Measurements from ENCODE around the gene TAAR2.
"Not testable (repeated sequence)": the region's sequence is repeated elsewhere in the genome, so short reads cannot be mapped to it uniquely, and the experiment has no call there.

Gene TAAR2

DNA sequence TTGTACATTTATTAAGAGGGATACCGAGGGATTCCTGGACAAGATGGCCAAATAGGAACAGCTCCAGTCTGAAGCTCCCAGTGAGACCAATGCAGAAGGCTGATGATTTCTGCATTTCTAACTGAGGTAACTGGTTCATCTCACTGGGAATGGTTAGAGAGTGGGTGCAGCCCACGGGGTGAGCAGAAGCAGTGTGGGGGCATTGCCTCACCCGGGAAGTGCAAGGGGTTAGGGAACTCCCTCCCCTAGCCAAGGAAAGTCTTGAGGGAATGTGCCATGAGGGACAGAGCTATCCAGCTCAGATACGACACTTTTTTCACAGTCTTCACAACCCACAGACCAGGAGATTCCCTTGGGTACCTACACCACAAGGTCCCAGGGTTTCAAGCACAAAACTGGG lies 10.7 kb upstream of the TAAR2 start:
- DNase-seq, result no peak
- TF ChIP-seq POLR2A (IDR thresholded peaks at IDR 0.05; ENCODE audit: low read length) (no peak), GATA1 (IDR thresholded peaks at IDR 0.05; ENCODE audit: low read depth, low read length) (no peak)

DNA sequence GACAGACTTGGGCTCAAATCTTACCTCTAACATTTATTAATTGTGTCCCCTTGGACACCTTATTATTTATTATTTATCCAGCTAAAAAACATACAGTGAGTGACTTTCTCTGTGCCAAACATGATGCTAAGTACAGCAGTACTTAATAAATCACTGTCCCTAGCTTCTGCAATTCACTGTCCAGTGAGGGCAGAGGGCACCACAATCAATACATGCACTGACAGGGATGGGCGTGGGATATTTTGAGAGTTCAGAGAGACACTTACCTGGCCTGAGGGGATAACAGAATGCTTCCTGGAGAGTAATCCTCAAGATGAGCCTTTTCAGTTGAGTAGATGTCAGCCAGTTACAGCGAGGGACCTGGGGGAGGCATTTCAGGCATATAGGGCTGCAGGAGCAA lies 9.3 kb upstream of the TAAR2 start:
- DNase-seq, result no peak
- TF ChIP-seq GATA1 (IDR thresholded peaks at IDR 0.05; ENCODE audit: low read depth, low read length) (no peak), POLR2A (IDR thresholded peaks at IDR 0.05; ENCODE audit: low read length) (no peak)

DNA sequence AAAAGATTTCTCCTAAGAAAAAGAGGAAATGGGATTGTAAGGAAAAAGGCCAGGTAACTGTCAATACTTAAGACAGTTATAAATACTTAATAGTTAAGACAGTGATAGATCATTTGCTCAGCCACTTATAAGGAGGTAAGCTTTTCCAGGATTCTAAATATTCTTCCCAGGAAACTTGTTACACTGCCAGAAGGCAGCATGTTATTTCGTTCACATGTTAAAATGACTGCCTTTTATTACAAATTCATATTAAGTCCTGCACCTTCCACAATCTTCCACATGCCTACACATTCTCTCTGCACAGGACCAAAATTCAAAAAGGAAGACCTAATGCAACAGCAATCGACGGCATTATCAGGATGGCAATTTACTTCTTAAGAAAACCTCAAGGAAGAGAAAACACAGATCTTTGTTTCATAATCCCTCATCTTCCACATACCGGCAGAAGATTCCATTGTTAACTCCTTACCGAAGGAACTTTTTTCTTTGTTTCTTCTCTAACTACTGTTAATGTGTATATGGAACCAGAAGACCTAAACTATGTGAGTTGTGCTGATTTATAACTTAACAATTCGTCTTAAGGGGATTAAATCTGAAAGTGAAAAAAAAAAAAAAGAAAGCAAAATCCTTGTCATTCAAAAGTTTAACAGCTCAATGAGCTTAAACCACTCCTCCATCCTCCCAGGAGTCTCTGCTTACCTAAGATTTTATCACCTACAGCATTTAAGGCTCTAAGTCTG lies 799 bp downstream of the TAAR2 start:
- DNase-seq, result no peak
- TF ChIP-seq POLR2A (IDR thresholded peaks at IDR 0.05; ENCODE audit: low read length), result no peak

DNA sequence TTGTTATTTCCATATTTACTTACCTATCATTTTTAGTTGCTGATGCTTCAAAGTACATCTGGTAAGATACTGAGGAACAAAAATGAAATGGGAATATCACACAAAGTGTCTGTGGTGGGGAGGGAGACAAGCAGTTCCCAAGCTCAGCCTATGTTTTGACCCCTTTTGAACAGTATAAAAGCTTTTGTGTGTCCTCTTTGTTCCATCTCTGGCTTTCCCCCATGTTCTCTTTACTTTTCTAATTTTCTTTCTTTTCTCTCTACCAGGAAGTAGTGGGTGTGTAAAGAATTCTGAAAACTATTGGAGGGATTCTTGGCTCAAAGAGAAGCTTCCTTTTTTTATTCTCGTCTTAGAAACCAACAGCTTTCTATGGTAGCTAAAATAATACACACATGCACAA lies 7.4 kb downstream of the TAAR2 start:
- no peak for TF ChIP-seq GATA1 (IDR thresholded peaks at IDR 0.05; ENCODE audit: low read depth, low read length)
- TF ChIP-seq POLR2A (IDR thresholded peaks at IDR 0.05; ENCODE audit: low read length), result no peak
- no peak for DNase-seq

DNA sequence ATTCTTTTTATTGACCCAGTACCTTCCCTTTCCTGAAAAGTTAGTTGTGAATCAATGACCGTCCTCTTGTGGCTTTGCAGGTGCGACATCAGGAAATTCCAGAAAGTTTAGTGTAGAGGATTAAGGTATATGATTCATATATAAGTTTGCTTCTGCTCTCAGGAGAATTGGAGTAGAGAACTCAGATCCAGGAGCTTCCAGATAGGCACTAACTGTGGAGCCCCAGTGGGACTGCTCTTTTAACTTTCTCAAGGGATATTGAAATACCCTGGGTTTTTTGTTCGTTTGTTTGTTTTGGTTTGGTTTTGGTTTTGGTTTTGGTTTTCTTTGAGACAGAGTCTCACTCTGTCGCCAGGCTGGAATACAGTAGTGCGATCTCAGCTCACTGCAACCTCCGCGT lies 9.5 kb downstream of the TAAR2 start:
- TF ChIP-seq GATA1 (IDR thresholded peaks at IDR 0.05; ENCODE audit: low read depth, low read length), result no peak
- TF ChIP-seq POLR2A (IDR thresholded peaks at IDR 0.05; ENCODE audit: low read length), result no peak

DNA sequence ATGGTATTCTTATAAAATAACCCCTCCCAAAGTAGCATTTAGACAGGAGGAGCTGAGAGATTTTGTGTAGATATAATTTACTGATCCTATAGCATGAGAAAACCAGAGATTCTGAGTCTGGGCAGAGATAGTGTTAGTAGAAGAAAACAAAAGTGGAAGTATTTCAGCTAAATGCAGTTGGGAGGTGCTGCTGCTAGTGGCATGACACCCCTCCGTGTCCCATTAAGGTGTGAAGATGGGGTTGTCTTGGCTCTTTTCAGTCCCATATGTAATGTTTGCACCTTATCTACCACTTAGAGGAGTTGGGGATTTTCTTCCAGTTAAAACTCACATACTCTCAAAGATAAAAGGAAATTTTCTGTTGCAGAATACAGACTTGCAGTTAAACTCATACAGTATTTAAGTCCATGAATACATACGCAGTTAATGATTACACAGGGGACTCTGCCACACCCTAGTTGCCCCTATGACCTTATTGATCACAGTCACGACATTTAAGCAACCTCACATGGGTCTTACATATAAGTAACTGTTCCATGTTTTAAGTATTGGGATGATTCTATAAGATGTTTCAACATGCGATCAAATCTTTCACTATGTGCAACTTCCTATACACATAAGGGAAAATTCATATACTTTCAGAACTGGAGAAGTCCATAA lies 11.5 kb downstream of the TAAR2 start:
- no peak for DNase-seq
- no peak for TF ChIP-seq POLR2A (IDR thresholded peaks at IDR 0.05; ENCODE audit: low read length)
- TF ChIP-seq GATA1 (IDR thresholded peaks at IDR 0.05; ENCODE audit: low read depth, low read length), result no peak

More for the DNA sequence above, 9.5 kb downstream of the TAAR2 start:
- DNase-seq, result no peak

DNA sequence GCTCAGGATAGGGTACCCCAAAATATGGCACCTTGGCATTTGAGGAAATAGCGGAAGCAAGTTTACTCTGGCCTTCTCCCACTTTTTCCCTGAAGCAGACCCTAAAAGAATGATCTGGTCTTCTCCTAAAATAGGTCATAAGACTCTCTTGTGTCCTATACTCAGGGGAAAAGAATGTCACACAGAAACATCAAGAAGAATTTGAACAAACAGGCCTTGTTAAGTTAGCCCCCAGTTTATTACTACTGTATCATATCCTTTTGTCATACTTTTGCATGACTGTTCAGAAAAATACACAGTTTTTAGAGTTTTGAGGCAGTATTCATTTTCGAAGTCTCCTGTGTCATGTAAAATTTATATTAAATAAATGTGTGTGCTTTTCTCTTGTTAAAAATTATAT lies 12.5 kb downstream of the TAAR2 start:
- no peak for DNase-seq
- TF ChIP-seq GATA1 (IDR thresholded peaks at IDR 0.05; ENCODE audit: low read depth, low read length), result no peak
- TF ChIP-seq POLR2A (IDR thresholded peaks at IDR 0.05; ENCODE audit: low read length), result no peak

DNA sequence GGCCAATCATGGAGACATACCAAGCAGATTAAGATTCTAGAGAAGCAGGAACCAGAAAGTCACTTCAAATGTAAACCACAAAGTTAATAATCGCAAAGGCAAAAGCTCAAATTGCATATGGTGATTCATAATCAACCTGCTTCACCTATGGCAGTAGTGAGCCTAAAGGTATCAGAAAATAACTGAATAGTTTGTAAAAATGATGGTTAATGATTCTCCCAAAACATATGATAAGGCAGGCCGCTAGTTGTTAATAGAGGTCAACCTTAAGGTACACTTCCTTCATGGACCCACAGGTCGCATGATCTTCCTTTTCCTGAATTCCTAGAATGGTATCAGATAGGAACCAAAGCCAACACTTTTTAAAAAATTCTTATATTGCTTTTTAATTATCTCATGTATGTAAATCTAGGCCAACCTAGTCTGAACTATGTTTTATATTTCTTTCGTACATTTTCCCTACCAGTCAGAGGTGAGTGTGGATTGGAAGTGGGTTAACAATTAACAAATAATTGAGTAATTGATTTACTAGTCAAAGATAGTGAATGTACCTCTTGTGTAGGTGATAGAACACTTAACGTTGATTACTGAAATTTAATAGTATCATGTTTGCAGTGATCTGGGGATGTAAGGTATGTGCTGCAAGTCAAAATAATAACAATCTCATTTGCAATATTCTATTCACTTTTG lies 16.4 kb downstream of the TAAR2 start:
- no peak for DNase-seq
- TF ChIP-seq POLR2A (IDR thresholded peaks at IDR 0.05; ENCODE audit: low read length) (no peak), GATA1 (IDR thresholded peaks at IDR 0.05; ENCODE audit: low read depth, low read length) (no peak)

DNA sequence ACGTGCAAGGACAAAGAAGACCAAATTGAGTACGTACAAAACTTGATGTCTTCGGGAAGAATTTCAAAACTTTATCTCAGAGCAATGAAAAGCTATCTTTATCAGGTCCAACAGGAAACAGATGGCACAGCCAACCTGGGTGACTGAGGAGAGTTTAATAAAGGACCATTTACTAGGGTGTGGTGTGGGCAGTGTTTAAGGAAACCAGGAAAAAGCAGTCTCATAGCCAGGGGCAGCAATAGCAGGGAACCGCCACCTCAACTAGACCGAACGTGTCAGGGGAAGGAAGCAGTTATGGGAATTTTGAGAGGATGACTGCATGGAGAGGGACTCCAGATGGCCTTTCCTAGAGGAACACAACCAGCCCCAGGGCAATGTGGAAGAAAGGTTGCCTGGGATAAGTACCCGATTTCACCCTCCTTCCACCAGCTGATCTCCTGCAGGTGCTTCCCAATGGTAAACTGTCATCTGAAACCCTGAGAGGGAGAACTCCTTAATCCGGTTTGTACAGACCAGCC lies 19.4 kb downstream of the TAAR2 start:
- TF ChIP-seq POLR2A (IDR thresholded peaks at IDR 0.05; ENCODE audit: low read length) (no peak), GATA1 (IDR thresholded peaks at IDR 0.05; ENCODE audit: low read depth, low read length) (no peak)
- DNase-seq, result no peak

DNA sequence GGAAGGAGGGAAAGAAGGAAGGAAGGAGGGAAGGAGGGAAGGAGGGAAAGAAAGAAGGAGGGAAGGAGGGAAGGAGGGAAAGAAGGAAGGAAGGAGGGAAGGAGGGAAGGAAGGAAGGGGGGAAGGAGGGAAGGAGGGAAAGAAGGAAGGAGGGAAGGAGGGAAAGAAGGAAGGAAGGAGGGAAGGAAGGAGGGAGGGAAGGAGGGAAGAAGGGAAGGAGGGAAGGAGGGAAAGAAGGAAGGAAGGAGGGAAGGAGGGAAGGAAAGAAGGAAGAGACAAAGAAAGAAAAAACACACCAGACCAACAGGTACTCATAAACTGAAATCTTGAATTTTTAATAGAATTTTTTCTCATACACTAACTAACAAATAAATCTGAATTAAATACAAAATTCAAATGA lies 23.2 kb downstream of the TAAR2 start:
- DNase-seq, result not testable (repeated sequence)

DNA sequence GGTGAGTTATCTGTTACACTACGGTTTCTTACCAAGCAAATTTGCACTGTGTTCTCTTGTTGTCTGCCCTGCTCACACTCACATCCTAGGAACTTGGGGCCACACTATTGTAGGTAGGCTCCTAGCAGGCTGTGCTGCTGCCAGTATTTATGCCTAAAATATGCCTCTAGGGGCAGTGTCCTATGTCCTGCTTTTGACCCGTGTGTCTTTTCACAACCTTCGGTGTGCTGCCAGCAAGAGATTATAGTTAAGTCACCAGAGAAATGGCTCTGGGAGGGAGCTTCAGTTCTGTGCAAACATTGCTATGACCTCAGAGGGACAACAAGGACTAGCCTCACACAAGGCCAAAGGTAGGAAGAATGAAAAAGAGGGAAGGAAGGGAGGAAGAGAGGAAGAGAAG lies 25.6 kb downstream of the TAAR2 start:
- DNase-seq, result peak; percentile 1 to 3
- TF ChIP-seq GATA1 (IDR thresholded peaks at IDR 0.05; ENCODE audit: low read depth, low read length), result no peak
- no peak for TF ChIP-seq POLR2A (IDR thresholded peaks at IDR 0.05; ENCODE audit: low read length)

DNA sequence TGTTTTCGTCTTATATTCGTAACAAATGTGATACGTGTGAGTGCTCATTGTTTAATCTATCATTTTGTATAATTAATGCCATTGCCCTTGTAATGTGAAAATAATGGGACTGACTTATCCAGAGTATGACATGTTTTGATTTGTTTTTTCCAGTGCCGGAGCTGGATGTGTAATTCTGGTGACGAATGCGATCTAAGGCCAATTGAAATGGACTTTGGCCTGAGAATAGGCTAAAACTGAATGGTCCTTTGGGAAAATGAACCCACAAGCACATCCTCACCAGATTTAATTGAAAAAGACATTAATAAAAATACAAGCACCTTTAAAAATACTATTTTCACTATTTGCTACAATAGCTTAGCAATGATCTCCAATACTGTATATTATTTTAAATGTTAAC lies 27.9 kb downstream of the TAAR2 start:
- TF ChIP-seq POLR2A (IDR thresholded peaks at IDR 0.05; ENCODE audit: low read length), result no peak
- DNase-seq, result no peak

DNA sequence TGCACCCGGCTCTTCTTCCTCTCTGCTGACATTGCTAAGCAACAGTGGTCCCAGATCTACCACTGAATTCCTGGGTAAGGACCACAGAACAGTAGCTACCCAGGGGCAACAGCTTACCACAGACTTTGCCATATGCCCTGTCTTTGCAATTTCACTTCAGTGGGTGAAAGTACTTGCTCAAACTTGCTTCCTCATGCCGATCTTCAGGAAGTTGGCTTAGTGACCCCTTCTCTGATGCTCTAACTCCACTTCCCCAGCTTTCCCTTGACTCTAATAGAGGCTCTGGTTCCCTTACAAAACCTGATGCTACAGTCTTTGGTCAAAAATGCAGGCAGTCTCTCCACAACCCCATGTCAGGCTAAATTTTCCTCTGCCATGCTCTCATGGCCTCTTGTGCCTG lies 31.2 kb downstream of the TAAR2 start:
- DNase-seq, result no peak
- TF ChIP-seq GATA1 (IDR thresholded peaks at IDR 0.05; ENCODE audit: low read depth, low read length) (no peak), POLR2A (IDR thresholded peaks at IDR 0.05; ENCODE audit: low read length) (no peak)

DNA sequence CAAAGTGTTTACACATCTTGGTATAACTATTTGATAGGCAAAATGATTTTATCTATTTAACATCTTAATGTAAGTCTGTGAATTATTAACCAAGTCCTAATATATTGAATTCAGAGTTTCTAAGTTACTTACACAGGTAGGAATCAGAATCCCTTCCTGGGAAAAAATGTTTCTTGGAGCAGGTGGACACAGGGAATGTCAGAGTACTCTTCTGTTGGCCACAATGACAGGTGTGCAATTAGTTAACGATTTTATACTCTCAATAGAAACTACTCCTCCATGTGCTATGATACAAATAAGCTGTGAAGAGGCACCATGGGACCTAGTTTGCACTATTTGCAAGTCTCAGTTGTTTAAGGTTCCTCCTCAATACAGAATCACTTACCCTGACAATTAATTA lies 33.7 kb downstream of the TAAR2 start:
- no peak for TF ChIP-seq POLR2A (IDR thresholded peaks at IDR 0.05; ENCODE audit: low read length)
- TF ChIP-seq GATA1 (IDR thresholded peaks at IDR 0.05; ENCODE audit: low read depth, low read length), result no peak
- no peak for DNase-seq

DNA sequence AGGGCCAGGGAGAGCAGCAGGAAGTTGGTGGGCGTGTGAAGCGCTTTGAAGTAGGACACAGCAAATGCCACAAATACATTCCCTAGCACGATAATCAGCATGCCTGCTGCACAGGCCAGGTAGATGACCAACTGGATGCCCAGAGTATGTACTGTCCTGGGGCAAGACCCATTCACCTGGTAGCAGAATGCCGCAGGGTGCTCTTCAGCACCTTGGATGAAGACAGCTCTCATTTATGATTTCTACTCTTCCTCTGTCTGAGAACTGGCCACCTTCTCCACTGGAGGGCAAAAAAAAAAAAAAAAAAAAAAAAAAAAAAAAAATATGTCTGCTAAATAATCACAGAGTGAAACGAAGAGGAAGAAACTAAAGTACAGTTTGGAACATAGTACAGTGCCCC lies 34.6 kb downstream of the TAAR2 start, which contains the start of gene TAAR5:
Gene TAAR5, minus strand, starts transcription at position 288 of the 400 bp plus-strand sequence. Its CDS starts 55 bp downstream, at position 233.
- no peak for DNase-seq
- TF ChIP-seq GATA1 (IDR thresholded peaks at IDR 0.05; ENCODE audit: low read depth, low read length) (no peak), POLR2A (IDR thresholded peaks at IDR 0.05; ENCODE audit: low read length) (no peak)
